Peyer's patch (tissue), 4 donors: ENCODE measurements around the gene DCST1.

Experiments
- CTCF ChIP-seq, 6 experiments: fragments of 450-650 bp in 4 of 6; fragments of 200-600 bp in 2 of 6; sonication (generic) in 1 of 6; IDR thresholded peaks; one replicate each; pipeline ENCODE4 v1.5.1; 2017 to 2019; ENCODE audit warnings: antibody characterized with exemption in 6 of 6, mild to moderate bottlenecking in 3 of 6, moderate library complexity in 1 of 6
- POLR2A ChIP-seq, 2 donors: fragments of 450-650 bp; IDR thresholded peaks; one replicate each; pipeline ENCODE4 v1.5.1; 2017; ENCODE audit warnings: antibody characterized with exemption in 2 of 2, mild to moderate bottlenecking in 2 of 2, moderate library complexity in 2 of 2

GRCh38 chr1:154998818-154999570, 34.6 kb upstream of the DCST1 start:
- TF ChIP-seq CTCF (IDR thresholded peaks at IDR 0.05), result peak; percentile 74 to 91 (median 84)
- TF ChIP-seq POLR2A (IDR thresholded peaks at IDR 0.05), result peak in 1 of 2 donors; percentile 34
